ENCODE data around the gene FAM111A. TPM values are rescaled to one million over a fixed set of nuclear protein-coding genes. Genes with fewer than 3 reads are reported as not detected.
"Not testable (repeated sequence)": the region's sequence is repeated elsewhere in the genome, so short reads cannot be mapped to it uniquely, and the experiment has no call there.

Gene FAM111A
- total RNA-seq, 2 donors from 2014 or later, result 24.9 to 38.1 TPM

- Histone ChIP-seq H3K27ac (no peak overlapping the region), H3K27me3 (no peaks in the 10 kb centered on the region), H3K9ac (ENCODE audit: low read depth in 2 of 2, low read length in 2 of 2) (peak overlapping the region in 1 of 2 donors; percentile 18), H3K9me3 (no peaks in the 10 kb centered on the region), H3K4me3 (peak overlapping the region; percentile 12), H3K4me1 (peaks cover 5% of the 10 kb centered on the region), H3K36me3 (no peaks in the 10 kb centered on the region)
- DNase-seq, result peak; percentile 79
- TF ChIP-seq CTCF (IDR thresholded peaks at IDR 0.05), result peak; percentile 14
- intact Hi-C loops (cut with DNase I), result no loop called here
These were observed 40.3 kb upstream of the FAM111A start for GRCh38 chr11:59102259-59102765.

- H3K27ac ChIP-seq, result peak within 1 kb of the TSS; percentile 47
- intact Hi-C loops (cut with DNase I), result no loop called here
- H3K4me1 ChIP-seq, result peaks cover 5% of the 10 kb centered on the region
- no peaks in the 10 kb centered on the region for H3K36me3 ChIP-seq
- no peaks in the 10 kb centered on the region for H3K27me3 ChIP-seq
- H3K9ac ChIP-seq (ENCODE audit: low read depth in 2 of 2, low read length in 2 of 2), result peak within 1 kb of the TSS in 1 of 2 donors; percentile 57
- peak within 1 kb of the TSS; percentile 62 for H3K4me3 ChIP-seq
- H3K9me3 ChIP-seq, result no peaks in the 10 kb centered on the region
- peak; percentile 93 for DNase-seq
- no peak for TF ChIP-seq CTCF (IDR thresholded peaks at IDR 0.05)
These were observed 36.0 kb upstream of the FAM111A start, which contains the start of gene FAM111B for GRCh38 chr11:59106363-59107336. TSS of gene FAM111B (plus strand) at chr11:59107237. CDS start at chr11:59109626, 2,389 bp downstream.

GRCh38 chr11:59107721-59108120, 34.9 kb upstream of the FAM111A start:
- H3K36me3 ChIP-seq; H3K9ac ChIP-seq (ENCODE audit: low read depth in 2 of 2, low read length in 2 of 2); intact Hi-C loops (cut with DNase I); H3K9me3 ChIP-seq; H3K27me3 ChIP-seq; H3K4me1 ChIP-seq; H3K27ac ChIP-seq: not testable (repeated sequence)
- peak; percentile 25 for DNase-seq
- peak overlapping the region; percentile 62 for H3K4me3 ChIP-seq

- H3K4me3 ChIP-seq, result no peak overlapping the region
- no peaks in the 10 kb centered on the region for H3K36me3 ChIP-seq
- no peak overlapping the region for H3K9ac ChIP-seq (ENCODE audit: low read depth in 2 of 2, low read length in 2 of 2)
- no peaks in the 10 kb centered on the region for H3K9me3 ChIP-seq
- no peak overlapping the region for H3K27ac ChIP-seq
- no peaks in the 10 kb centered on the region for H3K4me1 ChIP-seq
- no peak for DNase-seq
- H3K27me3 ChIP-seq, result no peaks in the 10 kb centered on the region
- intact Hi-C loops (cut with DNase I), result no loop called here
- TF ChIP-seq CTCF (IDR thresholded peaks at IDR 0.05), result no peak
These were observed 30.2 kb upstream of the FAM111A start for GRCh38 chr11:59112494-59112893.

- Histone ChIP-seq H3K27ac (no peak overlapping the region), H3K36me3 (no peaks in the 10 kb centered on the region), H3K9me3 (no peaks in the 10 kb centered on the region), H3K27me3 (no peaks in the 10 kb centered on the region), H3K9ac (ENCODE audit: low read depth in 2 of 2, low read length in 2 of 2) (no peak overlapping the region), H3K4me1 (no peaks in the 10 kb centered on the region), H3K4me3 (no peak overlapping the region)
- intact Hi-C loops (cut with DNase I), result no loop called here
- DNase-seq, result no peak
- TF ChIP-seq CTCF (IDR thresholded peaks at IDR 0.05), result no peak
These were observed 28.3 kb upstream of the FAM111A start for GRCh38 chr11:59114344-59114743.

- Histone ChIP-seq H3K9me3 (no peaks in the 10 kb centered on the region), H3K4me3 (no peak overlapping the region), H3K9ac (ENCODE audit: low read depth in 2 of 2, low read length in 2 of 2) (no peak overlapping the region), H3K4me1 (no peaks in the 10 kb centered on the region), H3K27me3 (no peaks in the 10 kb centered on the region), H3K36me3 (no peaks in the 10 kb centered on the region), H3K27ac (no peak overlapping the region)
- intact Hi-C loops (cut with DNase I), result no loop called here
- no peak for TF ChIP-seq CTCF (IDR thresholded peaks at IDR 0.05)
- DNase-seq, result no peak
These were observed 27.1 kb upstream of the FAM111A start for GRCh38 chr11:59115553-59115952.

Data from colonic mucosa (tissue), 4 donors.